Right lobe of liver (tissue), 6 donors: ENCODE measurements around the gene TNRC18. TPM values are rescaled to one million over a fixed set of nuclear protein-coding genes. Genes with fewer than 3 reads are reported as not detected.

Source experiments
- ATAC-seq, 4 donors: fragments of 200-7000 bp; cut with Tn5 transposase; one replicate each; pipeline ENCODE4 v1.9.1; 2020; ENCODE audit warnings: mild to moderate bottlenecking in 4 of 4, moderate library complexity in 4 of 4
- DNase-seq, 3 donors: peaks; one replicate each; pipeline ENCODE4 v3.0.0-alpha.2; 2020
- H3K27ac ChIP-seq, 3 donors: fragments of 200-600 bp; one replicate each; pipeline ENCODE4 v1.8.0; 2022
- H3K27me3 ChIP-seq, 2 donors: fragments of 200-600 bp; one replicate each; pipeline ENCODE4 v1.8.0; 2022
- H3K36me3 ChIP-seq, 4 donors: fragments of 200-600 bp; sonication (generic) in 1 of 4; one replicate each; pipeline versions ENCODE4 v1.5.1 to v1.8.0; 2017 to 2022; ENCODE audit warnings: control low read depth in 1 of 4
- H3K4me1 ChIP-seq, 4 donors: fragments of 200-600 bp; sonication (generic) in 1 of 4; one replicate each; pipeline versions ENCODE4 v1.5.1 to v1.8.0; 2017 to 2022; ENCODE audit warnings: control low read depth in 1 of 4
- H3K4me3 ChIP-seq, 3 donors: fragments of 200-600 bp; one replicate each; pipeline ENCODE4 v1.8.0; 2022
- H3K9me3 ChIP-seq, 4 donors: fragments of 200-600 bp; sonication (generic) in 1 of 4; one replicate each; pipeline versions ENCODE4 v1.5.1 to v1.8.0; 2017 to 2022; ENCODE audit warnings: control low read depth in 1 of 4
- POLR2A ChIP-seq: fragments of 450-650 bp; IDR thresholded peaks from one replicate; pipeline ENCODE4 v1.6.1; 2017; ENCODE audit warnings: antibody characterized with exemption, mild to moderate bottlenecking
- WGBS: methylation state at CpG from one replicate; pipeline ENCODE4 v1.1.6; 2018; ENCODE audit warnings: low coverage, low lambda C conversion rate; ENCODE audit not compliant: insufficient coverage; ENCODE audit errors: missing lambda C conversion rate; 5-methylcytosine and 5-hydroxymethylcytosine counted together
- intact Hi-C, 2 donors: fragments of 100-400 bp; cut with DNase I; formaldehyde crosslinking; loops; one replicate each; pipeline versions ENCODE4 v1.11.2 to v1.14.1; 2022
- total RNA-seq, 6 experiments: library from RNA; depleted of rRNA in 2 of 6; stranded (reverse); fragments of >200 nt in 2 of 6; fragmentation: NEBNext Ultra II Directional in 3 of 6; extraction: Animal tissue kit (Norgen Biotek cat#: 25700) in 3 of 6; gene quantifications; one replicate each; pipeline versions ENCODE4 v1.1.0 to v1.2.4, GENCODE V29; 2016 to 2023
- TF ChIP-seq, protein P1 (sequence below), 4 donors: fragments of 200-600 bp in 3 of 4; fragments of 450-650 bp in 1 of 4; IDR thresholded peaks; one replicate each; pipeline versions ENCODE4 v1.5.1 to v1.8.0; 2016 to 2022; ENCODE audit warnings: antibody characterized with exemption in 4 of 4, mild to moderate bottlenecking in 2 of 4
- donor health status: DM: no; HTN: yes; CAD: no.
- donor health status: DM: no; HTN: no; CAD: no.
- donor health status: DM: no; HTN: no; CAD: no.
- donor health status: DM: no; HTN: yes; CAD: no.
- donor health status: DM: no; HTN: yes; CAD: no.

TNRC18 gene
- total RNA-seq, 6 experiments from 2014 or later: 27.0 to 36.9 (median 30.5) TPM

GRCh38 chr7:5359344-5359743 lies 64.3 kb downstream of the TNRC18 start:
- 66% methylated on average over 7 of the region's 9 CpGs for WGBS
- no peaks in the 10 kb centered on the region for H3K9me3 ChIP-seq
- intact Hi-C loops: no loop called here
- ATAC-seq (no peak), DNase-seq (no peak)
- H3K27ac ChIP-seq: no peak overlapping the region
- no peaks in the 10 kb centered on the region for H3K27me3 ChIP-seq
- H3K36me3 ChIP-seq: peaks cover 10 to 74% (median 39%) of the 10 kb centered on the region in 4 donors
- peaks cover 0 to 13% (median 6%) of the 10 kb centered on the region in 4 donors for H3K4me1 ChIP-seq
- no peak overlapping the region for H3K4me3 ChIP-seq
- TF ChIP-seq POLR2A: no peak
- TF ChIP-seq, protein P1, sequence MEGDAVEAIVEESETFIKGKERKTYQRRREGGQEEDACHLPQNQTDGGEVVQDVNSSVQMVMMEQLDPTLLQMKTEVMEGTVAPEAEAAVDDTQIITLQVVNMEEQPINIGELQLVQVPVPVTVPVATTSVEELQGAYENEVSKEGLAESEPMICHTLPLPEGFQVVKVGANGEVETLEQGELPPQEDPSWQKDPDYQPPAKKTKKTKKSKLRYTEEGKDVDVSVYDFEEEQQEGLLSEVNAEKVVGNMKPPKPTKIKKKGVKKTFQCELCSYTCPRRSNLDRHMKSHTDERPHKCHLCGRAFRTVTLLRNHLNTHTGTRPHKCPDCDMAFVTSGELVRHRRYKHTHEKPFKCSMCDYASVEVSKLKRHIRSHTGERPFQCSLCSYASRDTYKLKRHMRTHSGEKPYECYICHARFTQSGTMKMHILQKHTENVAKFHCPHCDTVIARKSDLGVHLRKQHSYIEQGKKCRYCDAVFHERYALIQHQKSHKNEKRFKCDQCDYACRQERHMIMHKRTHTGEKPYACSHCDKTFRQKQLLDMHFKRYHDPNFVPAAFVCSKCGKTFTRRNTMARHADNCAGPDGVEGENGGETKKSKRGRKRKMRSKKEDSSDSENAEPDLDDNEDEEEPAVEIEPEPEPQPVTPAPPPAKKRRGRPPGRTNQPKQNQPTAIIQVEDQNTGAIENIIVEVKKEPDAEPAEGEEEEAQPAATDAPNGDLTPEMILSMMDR (IDR thresholded peaks at IDR 0.05): no peak

GRCh38 chr7:5357951-5358350 lies 65.7 kb downstream of the TNRC18 start:
- intact Hi-C loops: no loop called here

GRCh38 chr7:5356751-5357119 lies 66.9 kb downstream of the TNRC18 start:
- H3K36me3 ChIP-seq: peaks cover 10 to 66% (median 32%) of the 10 kb centered on the region in 4 donors
- H3K4me1 ChIP-seq: peaks cover 2 to 25% (median 14%) of the 10 kb centered on the region in 4 donors
- H3K27ac ChIP-seq: no peak overlapping the region
- ATAC-seq: no peak
- WGBS: 95% methylated on average over 11 of the region's 16 CpGs
- no peaks in the 10 kb centered on the region for H3K9me3 ChIP-seq
- intact Hi-C loops: no loop called here
- no peak overlapping the region for H3K4me3 ChIP-seq
- TF ChIP-seq POLR2A: no peak
- TF ChIP-seq, protein P1 (IDR thresholded peaks at IDR 0.05): no peak
- H3K27me3 ChIP-seq: no peaks in the 10 kb centered on the region
- no peak for DNase-seq

More at GRCh38 chr7:5357951-5358350, 65.7 kb downstream of the TNRC18 start:
- Histone ChIP-seq H3K36me3 (peaks cover 10 to 74% (median 39%) of the 10 kb centered on the region in 4 donors), H3K4me3 (no peak overlapping the region), H3K27ac (no peak overlapping the region), H3K9me3 (no peaks in the 10 kb centered on the region), H3K4me1 (peaks cover 2 to 25% (median 14%) of the 10 kb centered on the region in 4 donors), H3K27me3 (no peaks in the 10 kb centered on the region)
- no peak for TF ChIP-seq POLR2A
- TF ChIP-seq, protein P1 (IDR thresholded peaks at IDR 0.05): no peak
- WGBS: 87% methylated on average over 10 of the region's 10 CpGs
- no peak for DNase-seq
- no peak for ATAC-seq

DNA sequence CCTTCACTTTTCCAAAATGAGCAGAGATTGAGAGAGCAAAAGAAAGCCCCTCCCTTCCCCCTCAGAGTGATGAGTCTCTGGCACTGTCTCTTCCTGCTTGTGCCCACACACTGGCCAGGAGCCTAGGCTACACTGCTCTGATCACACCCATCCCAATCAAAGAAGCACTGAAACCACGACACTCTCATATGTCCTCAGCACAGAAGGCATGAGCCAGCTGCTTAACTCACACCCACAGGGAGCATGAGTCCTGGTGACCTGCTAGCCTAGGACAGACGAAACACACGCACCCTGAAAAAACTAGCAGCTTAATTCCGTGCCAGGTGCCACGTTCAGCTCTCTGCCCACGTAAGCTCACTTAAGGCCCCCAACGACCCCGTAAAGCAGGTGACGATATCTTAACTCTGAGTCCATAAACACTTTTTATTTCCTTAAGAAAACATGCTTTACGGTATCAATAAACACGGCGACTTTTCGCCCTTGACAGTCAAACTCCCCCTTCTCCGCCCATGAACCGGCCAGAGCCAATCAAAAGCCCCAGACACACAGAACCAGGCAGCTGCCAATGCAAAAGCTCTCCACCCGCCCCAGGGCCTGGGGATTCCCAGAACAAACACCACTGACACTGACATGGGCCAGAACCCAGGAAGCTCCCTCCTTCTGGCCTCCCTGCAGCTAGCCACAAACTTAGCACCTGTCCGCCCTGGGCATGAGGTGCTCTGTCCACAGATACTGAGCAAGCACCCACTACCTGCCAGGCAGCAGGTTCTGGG lies 69.0 kb downstream of the TNRC18 start:
- no peak overlapping the region for H3K4me3 ChIP-seq
- DNase-seq: peak; percentile 74 to 80 (median 77)

More for the DNA sequence above, 69.0 kb downstream of the TNRC18 start:
- intact Hi-C loops: no loop called here
- Histone ChIP-seq H3K27me3 (no peaks in the 10 kb centered on the region), H3K4me1 (peaks cover 2 to 25% (median 14%) of the 10 kb centered on the region in 4 donors), H3K36me3 (peaks cover 6 to 58% (median 25%) of the 10 kb centered on the region in 4 donors), H3K27ac (peak overlapping the region in 2 of 3 donors; percentile 0 to 13), H3K9me3 (no peaks in the 10 kb centered on the region)
- peak; percentile 77 to 91 (median 82) for ATAC-seq
- 7% methylated on average over 14 of the region's 17 CpGs for WGBS
- TF ChIP-seq, protein P1 (IDR thresholded peaks at IDR 0.05): no peak
- TF ChIP-seq POLR2A: no peak
